Breast epithelium (tissue), 3 donors: Measurements from ENCODE around the gene SLC30A10.

Source experiments
- POLR2A ChIP-seq: fragments of 450-650 bp; IDR thresholded peaks from one replicate; pipeline ENCODE4 v1.6.1; 2016; ENCODE audit warnings: antibody characterized with exemption, mild to moderate bottlenecking, moderate library complexity
- TF ChIP-seq, protein P1 (sequence below), 3 donors: fragments of 450-650 bp; IDR thresholded peaks; one replicate each; pipeline ENCODE4 v1.5.1; 2016 to 2017; ENCODE audit warnings: antibody characterized with exemption in 3 of 3, mild to moderate bottlenecking in 3 of 3, moderate library complexity in 3 of 3

GRCh38 chr1:219876798-219877209 lies 51.6 kb downstream of the SLC30A10 start:
- TF ChIP-seq, protein P1, sequence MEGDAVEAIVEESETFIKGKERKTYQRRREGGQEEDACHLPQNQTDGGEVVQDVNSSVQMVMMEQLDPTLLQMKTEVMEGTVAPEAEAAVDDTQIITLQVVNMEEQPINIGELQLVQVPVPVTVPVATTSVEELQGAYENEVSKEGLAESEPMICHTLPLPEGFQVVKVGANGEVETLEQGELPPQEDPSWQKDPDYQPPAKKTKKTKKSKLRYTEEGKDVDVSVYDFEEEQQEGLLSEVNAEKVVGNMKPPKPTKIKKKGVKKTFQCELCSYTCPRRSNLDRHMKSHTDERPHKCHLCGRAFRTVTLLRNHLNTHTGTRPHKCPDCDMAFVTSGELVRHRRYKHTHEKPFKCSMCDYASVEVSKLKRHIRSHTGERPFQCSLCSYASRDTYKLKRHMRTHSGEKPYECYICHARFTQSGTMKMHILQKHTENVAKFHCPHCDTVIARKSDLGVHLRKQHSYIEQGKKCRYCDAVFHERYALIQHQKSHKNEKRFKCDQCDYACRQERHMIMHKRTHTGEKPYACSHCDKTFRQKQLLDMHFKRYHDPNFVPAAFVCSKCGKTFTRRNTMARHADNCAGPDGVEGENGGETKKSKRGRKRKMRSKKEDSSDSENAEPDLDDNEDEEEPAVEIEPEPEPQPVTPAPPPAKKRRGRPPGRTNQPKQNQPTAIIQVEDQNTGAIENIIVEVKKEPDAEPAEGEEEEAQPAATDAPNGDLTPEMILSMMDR (IDR thresholded peaks at IDR 0.05): no peak
- no peak for TF ChIP-seq POLR2A
